HG02623 (cell line): Measurements from ENCODE around the gene TSPYL2.

Experiments used
- ATAC-seq: cut with Tn5 transposase; IDR thresholded peaks from one replicate; pipeline ENCODE4 v1.9.1; 2021; ENCODE audit warnings: moderate library complexity; ENCODE audit not compliant: unreplicated experiment

The TSPYL2 gene

GRCh38 chrX:53078943-53079342 is 3.2 kb upstream of the TSPYL2 start:
- ATAC-seq, result no peak

GRCh38 chrX:53080628-53081580 is 1.3 kb upstream of the TSPYL2 start:
- no peak for ATAC-seq

GRCh38 chrX:53082773-53083616 is 828 bp downstream of the TSPYL2 start:
- ATAC-seq, result no peak

- ATAC-seq, result no peak
These were observed 1.9 kb downstream of the TSPYL2 start for GRCh38 chrX:53084043-53084570.

GRCh38 chrX:53084863-53085262 is 2.7 kb downstream of the TSPYL2 start:
- ATAC-seq, result no peak

GRCh38 chrX:53085661-53086229 is 3.6 kb downstream of the TSPYL2 start:
- no peak for ATAC-seq

- ATAC-seq, result no peak
These were observed 4.3 kb downstream of the TSPYL2 start for GRCh38 chrX:53086464-53086863.

GRCh38 chrX:53087388-53087831 is 5.2 kb downstream of the TSPYL2 start:
- no peak for ATAC-seq

- ATAC-seq, result no peak
These were observed 6.2 kb downstream of the TSPYL2 start for GRCh38 chrX:53088136-53088974.

GRCh38 chrX:53089224-53089842 is 7.2 kb downstream of the TSPYL2 start:
- no peak for ATAC-seq

GRCh38 chrX:53089925-53090324 is 7.8 kb downstream of the TSPYL2 start:
- no peak for ATAC-seq

- no peak for ATAC-seq
These were observed 9.2 kb downstream of the TSPYL2 start for GRCh38 chrX:53091354-53091753.

- peak; percentile 33 for ATAC-seq
These were observed 11.0 kb downstream of the TSPYL2 start for GRCh38 chrX:53093177-53093655.

- peak; percentile 83 for ATAC-seq
These were observed 11.8 kb downstream of the TSPYL2 start, which contains the start of gene KANTR for GRCh38 chrX:53093748-53094581. Gene KANTR (plus strand): TSS chrX:53094142. CDS start chrX:53124273, 30,131 bp downstream.

- no peak for ATAC-seq
These were observed 12.4 kb downstream of the TSPYL2 start for GRCh38 chrX:53094582-53094905.

GRCh38 chrX:53095796-53096195 is 13.6 kb downstream of the TSPYL2 start:
- no peak for ATAC-seq

- ATAC-seq, result no peak
These were observed 32.8 kb downstream of the TSPYL2 start for GRCh38 chrX:53114864-53115549.

- no peak for ATAC-seq
These were observed 33.3 kb downstream of the TSPYL2 start for GRCh38 chrX:53115550-53115874.
